ENCODE data around the gene DMD. TPM values are rescaled to one million over a fixed set of nuclear protein-coding genes. Genes with fewer than 3 reads are reported as not detected.
"Not testable (repeated sequence)": the region's sequence is repeated elsewhere in the genome, so short reads cannot be mapped to it uniquely, and the experiment has no call there.

The DMD gene
- total RNA-seq, 1 experiment from 2014 or later: 19.3 TPM

DNA sequence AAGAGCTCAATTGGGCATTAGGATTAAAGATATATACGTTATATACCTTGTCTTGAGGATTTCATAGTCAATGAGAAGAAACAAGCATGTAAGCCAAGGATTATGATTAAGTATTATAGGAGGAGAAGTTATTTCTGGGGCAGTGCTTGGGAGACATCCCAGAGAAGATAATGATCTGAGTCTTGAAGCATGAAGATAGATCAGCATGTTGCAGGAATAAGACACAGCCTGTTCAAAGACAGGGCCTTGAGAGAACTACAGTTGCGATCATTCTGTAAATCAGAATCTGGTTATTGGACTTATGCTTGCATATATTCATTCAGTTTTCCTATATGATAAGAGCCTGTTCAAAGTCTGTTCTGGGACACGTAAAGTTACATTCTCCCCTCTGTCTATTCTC lies 1277.3 kb downstream of the DMD start:
- intact Hi-C loops (cut with micrococcal nuclease): no loop called here
- POLR2A ChIA-PET: no interaction called here

DNA sequence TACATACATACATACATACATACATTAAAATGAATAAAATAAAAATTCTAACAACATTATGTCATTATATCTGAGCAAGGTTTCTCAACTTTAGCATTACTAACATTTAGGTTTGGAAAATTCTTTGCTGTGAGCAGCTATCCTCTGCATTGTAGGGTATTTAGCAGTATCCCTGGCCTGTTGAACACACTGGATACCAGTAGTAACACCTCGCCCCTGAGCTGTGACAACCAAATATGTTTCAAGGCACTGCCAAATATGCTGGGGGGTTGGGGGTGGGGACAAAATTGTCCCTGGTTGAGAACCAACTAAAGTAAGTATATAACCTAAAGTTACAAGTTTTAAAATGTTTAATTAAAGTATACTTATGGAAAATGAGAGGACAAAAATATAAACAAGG lies 1278.6 kb downstream of the DMD start:
- Mint-ChIP-seq H3K36me3 (ENCODE audit: insufficient read depth, unreplicated experiment) (no peaks in the 10 kb centered on the region), H3K27me3 (ENCODE audit: insufficient read depth, unreplicated experiment) (peaks cover 9% of the 10 kb centered on the region), H3K4me3 (ENCODE audit: unreplicated experiment) (no peak overlapping the region), H3K9me3 (ENCODE audit: unreplicated experiment) (no peaks in the 10 kb centered on the region), H3K4me1 (ENCODE audit: insufficient read depth, unreplicated experiment) (peaks cover 6% of the 10 kb centered on the region), H3K27ac (ENCODE audit: low read depth, unreplicated experiment) (no peak overlapping the region)
- TF ChIP-seq, protein P1, sequence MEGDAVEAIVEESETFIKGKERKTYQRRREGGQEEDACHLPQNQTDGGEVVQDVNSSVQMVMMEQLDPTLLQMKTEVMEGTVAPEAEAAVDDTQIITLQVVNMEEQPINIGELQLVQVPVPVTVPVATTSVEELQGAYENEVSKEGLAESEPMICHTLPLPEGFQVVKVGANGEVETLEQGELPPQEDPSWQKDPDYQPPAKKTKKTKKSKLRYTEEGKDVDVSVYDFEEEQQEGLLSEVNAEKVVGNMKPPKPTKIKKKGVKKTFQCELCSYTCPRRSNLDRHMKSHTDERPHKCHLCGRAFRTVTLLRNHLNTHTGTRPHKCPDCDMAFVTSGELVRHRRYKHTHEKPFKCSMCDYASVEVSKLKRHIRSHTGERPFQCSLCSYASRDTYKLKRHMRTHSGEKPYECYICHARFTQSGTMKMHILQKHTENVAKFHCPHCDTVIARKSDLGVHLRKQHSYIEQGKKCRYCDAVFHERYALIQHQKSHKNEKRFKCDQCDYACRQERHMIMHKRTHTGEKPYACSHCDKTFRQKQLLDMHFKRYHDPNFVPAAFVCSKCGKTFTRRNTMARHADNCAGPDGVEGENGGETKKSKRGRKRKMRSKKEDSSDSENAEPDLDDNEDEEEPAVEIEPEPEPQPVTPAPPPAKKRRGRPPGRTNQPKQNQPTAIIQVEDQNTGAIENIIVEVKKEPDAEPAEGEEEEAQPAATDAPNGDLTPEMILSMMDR (IDR thresholded peaks at IDR 0.05; ENCODE audit: unreplicated experiment): no peak
- intact Hi-C loops (cut with micrococcal nuclease): no loop called here
- ChIA-PET POLR2A (no interaction called here), CTCF (no interaction called here)
- no peak for DNase-seq (ENCODE audit: unreplicated experiment)
- no TSS peak for BruUV-seq (replicated peaks)

More for the DNA sequence above, 1277.3 kb downstream of the DMD start:
- no peak for DNase-seq (ENCODE audit: unreplicated experiment)
- H3K27ac Mint-ChIP-seq (ENCODE audit: low read depth, unreplicated experiment): no peak overlapping the region
- no peak overlapping the region for H3K4me3 Mint-ChIP-seq (ENCODE audit: unreplicated experiment)
- peaks cover 9% of the 10 kb centered on the region for H3K27me3 Mint-ChIP-seq (ENCODE audit: insufficient read depth, unreplicated experiment)
- no peaks in the 10 kb centered on the region for H3K9me3 Mint-ChIP-seq (ENCODE audit: unreplicated experiment)
- TF ChIP-seq, protein P1 (IDR thresholded peaks at IDR 0.05; ENCODE audit: unreplicated experiment): no peak
- no TSS peak for BruUV-seq (replicated peaks)
- CTCF ChIA-PET: no interaction called here
- no peaks in the 10 kb centered on the region for H3K36me3 Mint-ChIP-seq (ENCODE audit: insufficient read depth, unreplicated experiment)
- peaks cover 6% of the 10 kb centered on the region for H3K4me1 Mint-ChIP-seq (ENCODE audit: insufficient read depth, unreplicated experiment)

DNA sequence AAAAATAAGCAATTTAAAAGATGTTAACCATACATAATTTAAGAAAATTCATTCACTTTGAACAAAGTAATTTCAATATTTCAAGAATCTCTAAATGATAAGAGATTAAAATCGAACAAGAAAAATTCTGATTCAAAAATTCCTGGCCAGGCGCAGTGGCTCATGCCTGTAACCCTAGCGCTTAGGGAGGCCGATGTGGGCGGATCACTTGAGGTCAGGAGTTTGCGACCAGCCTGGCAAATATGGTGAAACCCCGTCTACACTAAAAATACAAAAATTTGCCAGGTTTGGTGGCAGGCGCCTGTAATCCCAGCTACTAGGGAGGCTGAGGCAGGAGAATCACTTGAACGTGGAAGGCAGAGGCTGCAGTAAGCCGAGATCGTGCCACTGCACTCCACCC lies 1279.0 kb downstream of the DMD start:
- BruUV-seq (replicated peaks); POLR2A ChIA-PET; intact Hi-C loops (cut with micrococcal nuclease); H3K9me3 Mint-ChIP-seq (ENCODE audit: unreplicated experiment); H3K4me3 Mint-ChIP-seq (ENCODE audit: unreplicated experiment); H3K27me3 Mint-ChIP-seq (ENCODE audit: insufficient read depth, unreplicated experiment); H3K36me3 Mint-ChIP-seq (ENCODE audit: insufficient read depth, unreplicated experiment); CTCF ChIA-PET; H3K27ac Mint-ChIP-seq (ENCODE audit: low read depth, unreplicated experiment); H3K4me1 Mint-ChIP-seq (ENCODE audit: insufficient read depth, unreplicated experiment); DNase-seq (ENCODE audit: unreplicated experiment): not testable (repeated sequence)

DNA sequence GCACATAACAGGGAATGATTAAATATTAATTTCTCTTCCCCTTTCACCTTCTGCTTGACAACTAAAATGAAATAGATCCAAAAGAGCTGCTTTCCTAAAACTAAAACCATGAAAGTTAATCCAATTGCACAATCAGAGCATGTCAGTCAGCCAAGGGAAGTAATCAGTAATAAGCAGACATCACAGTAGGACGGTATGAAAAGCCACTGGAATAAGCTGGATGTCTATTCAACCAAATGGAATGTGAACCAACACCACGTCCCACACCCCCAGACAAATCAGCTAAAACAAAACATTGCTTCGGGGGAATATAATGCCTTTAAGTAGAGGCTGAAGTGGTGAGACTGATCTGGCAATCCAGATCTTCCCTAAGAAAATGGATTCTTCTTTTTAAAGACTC lies 1280.1 kb downstream of the DMD start:
- intact Hi-C loops (cut with micrococcal nuclease): no loop called here
- DNase-seq (ENCODE audit: unreplicated experiment): peak; percentile 58
- peaks cover 6% of the 10 kb centered on the region for H3K4me1 Mint-ChIP-seq (ENCODE audit: insufficient read depth, unreplicated experiment)
- no TSS peak for BruUV-seq (replicated peaks)
- POLR2A ChIA-PET: interaction anchor here (1.1 kb wide), 1 partner anchor 179 kb away, joined by 4 read pairs; no protein-coding TSS in a partner anchor
- H3K27ac Mint-ChIP-seq (ENCODE audit: low read depth, unreplicated experiment): peak overlapping the region; percentile 22
- H3K36me3 Mint-ChIP-seq (ENCODE audit: insufficient read depth, unreplicated experiment): no peaks in the 10 kb centered on the region
- no peak overlapping the region for H3K4me3 Mint-ChIP-seq (ENCODE audit: unreplicated experiment)
- H3K27me3 Mint-ChIP-seq (ENCODE audit: insufficient read depth, unreplicated experiment): peaks cover 9% of the 10 kb centered on the region
- CTCF ChIA-PET: no interaction called here
- H3K9me3 Mint-ChIP-seq (ENCODE audit: unreplicated experiment): no peaks in the 10 kb centered on the region
- TF ChIP-seq, protein P1 (IDR thresholded peaks at IDR 0.05; ENCODE audit: unreplicated experiment): no peak

DNA sequence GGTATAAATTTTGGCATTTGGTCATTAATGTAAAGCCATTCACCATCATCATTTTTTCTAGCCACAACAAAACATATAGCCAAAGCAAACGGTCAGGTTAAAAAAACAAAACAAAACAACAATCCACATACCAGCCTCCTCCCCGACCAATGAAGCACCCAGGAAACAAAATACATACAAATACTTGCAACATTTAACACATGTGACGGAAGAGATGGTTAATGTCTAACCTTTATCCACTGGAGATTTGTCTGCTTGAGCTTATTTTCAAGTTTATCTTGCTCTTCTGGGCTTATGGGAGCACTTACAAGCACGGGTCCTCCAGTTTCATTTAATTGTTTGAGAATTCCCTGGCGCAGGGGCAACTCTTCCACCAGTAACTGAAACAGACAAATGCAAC lies 1282.0 kb downstream of the DMD start:
- BruUV-seq (replicated peaks): no TSS peak
- Mint-ChIP-seq H3K9me3 (ENCODE audit: unreplicated experiment) (no peaks in the 10 kb centered on the region), H3K27me3 (ENCODE audit: insufficient read depth, unreplicated experiment) (peaks cover 11% of the 10 kb centered on the region), H3K4me1 (ENCODE audit: insufficient read depth, unreplicated experiment) (peaks cover 6% of the 10 kb centered on the region), H3K4me3 (ENCODE audit: unreplicated experiment) (no peak overlapping the region), H3K36me3 (ENCODE audit: insufficient read depth, unreplicated experiment) (no peaks in the 10 kb centered on the region), H3K27ac (ENCODE audit: low read depth, unreplicated experiment) (no peak overlapping the region)
- intact Hi-C loops (cut with micrococcal nuclease): no loop called here
- TF ChIP-seq, protein P1 (IDR thresholded peaks at IDR 0.05; ENCODE audit: unreplicated experiment): no peak
- no peak for DNase-seq (ENCODE audit: unreplicated experiment)
- CTCF ChIA-PET: no interaction called here
- POLR2A ChIA-PET: interaction anchor here (0.6 kb wide), 1 partner anchor 1204 kb away, joined by 3 read pairs; no protein-coding TSS in a partner anchor

All from MCF 10A (cell line).